GM18520 (cell line): ENCODE results near the gene PRM2.

Experiments
- ATAC-seq: cut with Tn5 transposase; IDR thresholded peaks from one replicate; pipeline ENCODE4 v1.9.1; 2021; ENCODE audit not compliant: unreplicated experiment

PRM2 gene

DNA sequence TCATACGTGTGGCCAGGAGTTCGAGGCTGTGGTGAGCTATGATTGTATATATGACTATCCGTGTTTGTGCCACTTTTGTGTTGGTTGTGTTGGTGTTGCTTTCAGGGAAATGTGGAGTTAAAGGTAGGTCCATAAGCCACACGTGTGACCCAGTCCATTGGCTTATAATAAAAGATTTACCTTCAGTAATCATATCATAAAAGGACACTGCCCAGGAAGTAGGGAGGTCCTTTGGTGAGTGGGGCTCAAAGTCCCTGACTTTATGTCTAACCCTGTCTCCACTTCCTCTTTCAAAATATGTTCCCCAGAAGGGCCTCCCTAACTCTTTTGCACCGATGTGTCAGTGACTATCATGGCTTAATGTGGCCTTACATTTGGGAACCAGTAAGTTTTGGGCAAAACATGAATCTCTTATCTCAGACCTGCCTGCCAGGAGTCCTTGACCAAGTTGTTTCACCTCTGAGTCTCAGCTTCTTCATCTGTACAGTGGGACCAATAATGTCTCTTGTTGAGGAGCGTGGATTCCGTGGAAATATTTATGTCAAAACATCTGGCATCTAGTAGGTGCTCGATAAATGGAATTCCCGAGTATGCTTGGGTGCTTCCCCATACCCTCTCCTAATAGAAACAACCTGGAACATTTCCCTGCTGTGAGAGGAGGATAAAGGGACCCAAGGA, 12.0 kb downstream of the PRM2 start:
- no peak for ATAC-seq

DNA sequence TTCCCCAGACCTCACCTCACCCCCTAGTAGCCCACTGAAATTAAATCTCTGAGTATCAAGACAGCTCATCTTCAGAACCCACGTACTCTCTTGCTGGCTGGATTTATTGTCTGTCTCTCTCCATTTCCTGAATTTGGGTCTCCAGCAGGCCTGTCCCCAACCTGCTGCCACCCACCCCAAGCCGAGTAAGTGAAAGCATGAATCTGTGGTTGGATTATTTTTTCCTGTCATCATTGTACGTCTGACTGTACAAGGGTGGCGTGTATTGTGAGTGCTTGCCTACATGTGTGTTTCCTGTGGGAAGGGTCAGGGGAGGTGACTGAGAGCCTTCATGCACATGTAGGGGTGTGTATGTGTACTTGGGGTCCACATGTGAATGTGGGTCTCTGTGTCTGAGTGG, 12.5 kb downstream of the PRM2 start:
- ATAC-seq, result no peak

DNA sequence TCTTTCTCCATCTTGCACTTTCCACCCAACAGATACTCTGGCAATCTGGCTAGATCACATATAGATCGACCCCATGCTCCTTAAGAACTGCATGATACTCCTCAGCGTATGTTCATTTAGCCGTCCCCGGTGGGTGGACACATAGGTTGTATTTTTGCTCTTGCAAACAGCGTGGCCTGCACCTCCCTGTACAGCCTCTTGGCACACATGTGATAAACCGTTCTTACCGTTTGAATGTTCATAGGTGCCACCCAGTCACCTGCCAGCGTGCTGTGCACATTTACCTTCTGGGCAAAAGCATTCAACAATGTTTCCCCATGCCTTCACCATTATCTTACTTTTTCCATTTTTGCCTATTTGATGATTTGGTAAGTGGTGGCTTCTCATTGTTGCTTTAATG, 13.4 kb downstream of the PRM2 start:
- no peak for ATAC-seq

DNA sequence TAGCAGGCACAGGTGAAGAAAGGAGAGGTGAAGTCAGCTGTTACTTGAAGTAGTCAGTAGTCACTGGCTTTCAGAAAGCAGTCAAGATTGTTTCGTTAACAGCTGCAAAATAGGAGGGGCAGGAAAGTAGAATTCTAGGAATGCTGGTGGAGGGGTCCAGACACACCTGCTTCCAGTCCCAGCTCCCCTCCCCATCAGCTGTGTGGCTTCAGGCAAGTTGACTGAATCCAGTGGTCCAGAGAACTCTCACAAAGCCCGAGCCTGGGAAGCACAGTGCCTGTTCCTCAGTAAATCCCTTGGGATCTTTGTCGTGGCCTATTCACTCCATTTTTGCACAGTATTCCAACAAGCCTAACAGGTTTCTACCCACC, 15.7 kb downstream of the PRM2 start:
- ATAC-seq, result no peak

DNA sequence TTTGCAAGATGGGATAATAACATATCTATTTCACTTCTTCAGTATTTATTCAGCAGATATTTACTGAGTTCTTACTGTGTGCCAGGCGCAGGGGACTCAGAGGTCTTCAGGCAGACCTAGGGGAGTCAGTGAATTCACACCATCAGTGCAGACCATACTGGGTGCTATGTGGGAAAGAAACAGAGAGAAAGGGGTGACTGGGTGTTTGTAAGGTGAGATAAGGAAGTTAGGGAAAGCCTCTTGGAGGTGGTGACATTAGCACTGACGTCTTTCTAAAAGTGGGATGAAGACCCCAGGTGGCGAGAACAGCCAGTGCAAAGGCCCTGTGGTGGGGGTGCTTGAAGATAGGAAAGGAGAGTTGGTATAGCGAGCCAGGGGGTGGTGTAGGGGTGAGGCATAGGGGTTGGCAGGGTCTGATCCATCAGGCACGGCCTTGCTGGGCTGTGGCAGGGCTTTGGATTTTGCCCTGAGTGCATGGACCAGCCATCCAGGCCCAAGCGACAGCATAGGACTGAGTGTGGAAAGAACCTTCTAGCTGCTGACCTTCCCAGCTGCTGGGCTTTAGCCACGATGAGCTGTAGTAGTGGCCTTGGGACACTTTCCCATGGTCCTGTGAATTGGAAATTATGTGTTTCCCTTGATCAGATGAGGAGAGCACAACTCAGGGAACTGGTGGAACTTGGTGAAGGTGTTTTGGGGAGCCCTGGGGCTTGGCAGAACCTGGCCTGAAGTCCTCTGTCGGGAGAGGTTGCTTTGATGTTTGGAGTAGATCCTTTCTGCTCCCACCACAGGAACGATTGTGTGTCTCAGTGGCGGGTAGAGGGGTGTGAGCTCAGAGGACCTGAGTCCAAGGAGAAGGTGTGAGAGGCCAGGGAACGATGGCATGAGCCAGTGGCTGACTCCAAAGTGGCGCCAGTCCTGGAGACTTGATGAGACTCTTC, 16.4 kb downstream of the PRM2 start:
- no peak for ATAC-seq

DNA sequence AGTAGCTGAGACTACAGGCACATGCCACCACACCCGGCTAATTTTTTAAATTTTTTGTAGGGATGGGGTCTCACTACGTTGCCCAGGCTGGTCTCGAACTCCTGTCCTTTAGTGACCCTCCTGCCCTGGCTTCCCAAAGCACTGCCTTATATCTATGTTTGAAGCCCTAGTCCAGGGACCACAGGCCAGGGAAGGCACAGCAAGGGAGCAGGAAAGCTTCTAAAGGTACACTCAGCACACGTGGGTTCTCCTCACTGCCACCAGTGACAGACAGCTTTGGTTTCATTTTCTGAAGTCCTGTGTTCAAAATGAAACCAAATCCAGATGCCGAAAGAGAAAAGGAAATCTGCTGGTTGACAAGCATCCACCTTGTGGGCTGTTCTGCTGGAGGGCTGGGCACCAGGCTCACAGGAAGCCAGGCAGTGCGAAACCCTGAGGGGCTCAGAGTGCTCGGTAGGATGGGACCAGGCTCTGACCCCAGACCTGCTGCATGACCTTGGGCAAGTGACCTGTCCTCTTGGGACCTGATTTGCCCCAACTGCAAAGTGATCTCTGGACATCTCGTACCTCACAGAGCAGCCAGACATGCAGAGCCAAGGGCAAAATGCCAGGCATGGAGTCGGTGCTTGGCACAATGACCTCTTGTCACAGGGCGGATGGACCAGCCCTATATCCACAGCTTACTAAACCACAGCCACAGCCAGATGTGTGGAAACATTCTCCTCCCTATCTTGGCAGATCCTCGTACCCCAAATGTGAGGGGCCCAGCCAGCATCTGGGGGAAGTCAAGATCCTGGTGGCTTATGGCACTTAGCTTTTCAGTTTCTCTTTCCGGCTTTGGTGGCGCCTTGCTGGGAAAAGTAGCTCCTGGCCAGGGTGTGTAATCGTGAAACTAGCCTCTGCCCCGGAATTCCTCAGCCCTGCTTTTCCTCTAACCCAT, 17.5 kb downstream of the PRM2 start:
- ATAC-seq, result no peak

DNA sequence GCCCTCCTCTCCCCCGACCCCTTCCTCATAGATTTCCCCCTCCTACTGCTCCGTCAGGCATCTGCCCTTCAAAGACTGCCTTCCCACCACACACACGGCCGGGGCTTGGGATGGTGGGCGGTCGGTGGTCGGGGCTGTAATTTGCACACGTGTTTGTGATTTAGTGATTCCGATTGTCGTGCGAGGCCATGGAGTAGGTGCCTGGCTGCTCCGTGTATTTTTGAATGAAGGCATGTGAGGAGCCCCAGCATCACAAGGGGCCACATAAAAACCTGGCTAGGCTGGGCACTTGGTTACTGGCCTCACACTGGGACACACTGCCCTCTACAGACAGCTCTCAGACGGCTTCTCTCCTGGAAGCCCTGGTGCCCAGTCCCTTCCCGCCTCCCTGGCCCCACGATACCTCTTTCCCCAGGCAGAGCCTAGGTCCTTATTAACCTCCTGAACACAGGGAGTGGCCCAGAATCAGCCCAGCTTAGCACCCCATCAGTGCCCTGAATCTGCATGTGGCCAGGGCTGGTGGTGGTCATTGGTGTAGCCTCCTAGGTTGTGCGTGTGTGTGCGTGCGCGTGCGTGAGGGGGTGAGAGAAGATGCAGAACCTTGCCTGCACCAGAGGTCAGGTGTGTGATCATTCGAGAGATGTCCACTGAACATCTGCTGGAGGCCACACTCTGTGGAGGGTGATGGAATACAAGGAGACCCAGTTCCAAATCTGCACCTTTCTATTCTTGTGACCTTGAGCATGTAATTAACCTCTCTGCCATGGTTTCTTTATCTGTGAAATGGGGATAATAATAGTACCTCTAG, 18.9 kb downstream of the PRM2 start:
- no peak for ATAC-seq

DNA sequence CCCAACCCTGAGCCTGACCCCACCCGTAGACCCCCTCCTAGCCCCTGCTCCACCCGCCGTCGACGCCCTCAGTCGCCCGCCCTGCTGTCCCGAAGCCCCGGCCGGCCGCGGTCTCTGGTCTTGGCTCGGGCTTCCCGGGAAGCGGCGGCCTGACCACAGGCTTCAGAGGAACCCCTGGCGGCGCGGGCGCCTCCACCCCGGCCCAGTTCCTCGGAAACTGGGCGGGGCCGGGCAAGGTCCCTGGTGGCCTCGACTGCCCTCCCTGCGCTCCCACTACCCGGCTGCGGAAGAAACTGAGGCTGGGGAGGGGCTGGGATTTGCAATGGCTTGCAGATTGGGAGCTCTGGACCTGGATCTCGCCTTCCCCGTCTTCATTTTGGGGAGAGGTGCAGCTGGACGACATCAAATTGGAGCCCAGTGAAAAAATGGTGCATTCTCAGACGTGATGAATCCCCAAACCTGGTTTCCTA, 19.6 kb downstream of the PRM2 start:
- ATAC-seq, result no peak

DNA sequence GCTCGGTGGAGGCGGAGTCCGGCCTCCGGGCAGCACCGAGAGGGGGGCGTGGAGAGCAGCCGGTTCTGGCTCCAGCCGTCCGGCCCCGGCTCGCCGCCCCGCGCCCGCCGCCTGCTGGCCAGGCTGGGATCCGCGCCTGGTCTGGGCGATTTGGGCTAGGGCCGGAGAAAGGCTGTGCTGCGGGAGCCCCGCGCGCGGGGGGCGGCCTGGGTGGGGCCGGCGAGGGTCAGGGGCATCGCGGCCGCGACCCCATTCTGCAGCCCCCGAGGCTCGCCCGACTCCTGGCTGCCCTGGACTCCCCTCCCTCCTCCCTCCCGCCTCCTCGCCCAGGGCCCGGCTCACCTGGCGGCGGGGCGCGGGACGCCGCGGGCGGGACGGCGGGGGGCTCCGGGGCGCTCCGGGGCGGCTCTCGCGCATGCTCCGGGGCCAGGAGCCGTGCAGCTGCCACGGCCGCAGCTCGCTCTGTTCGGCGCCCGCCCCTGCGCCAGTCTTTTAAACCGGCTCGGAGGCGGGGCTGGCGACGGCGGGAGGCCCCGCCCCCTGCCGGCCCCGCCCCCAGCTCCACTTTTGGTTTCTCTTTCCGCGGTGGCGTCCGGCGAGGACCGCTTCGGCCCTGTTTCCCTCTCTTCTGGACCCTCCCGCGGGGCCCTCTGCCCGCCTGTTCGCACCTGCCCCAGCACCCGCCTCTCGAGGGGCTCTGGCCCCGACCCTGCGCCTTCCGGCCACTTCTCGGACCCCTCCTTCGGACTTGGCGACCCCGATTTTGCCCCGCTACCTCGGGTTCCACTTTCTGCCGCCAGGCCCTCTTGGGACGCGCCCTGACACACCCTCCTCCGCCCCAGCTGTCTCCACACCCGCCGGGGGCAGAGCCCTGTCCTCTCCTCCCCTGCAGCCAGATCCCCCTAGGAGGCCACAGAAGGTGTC, 20.3 kb downstream of the PRM2 start, which contains the start of gene SOCS1:
SOCS1 (minus strand) TSS at position 468 of the 924 bp plus-strand sequence. CDS start 726 bp downstream, outside the sequence.
- ATAC-seq, result peak; percentile 43

DNA sequence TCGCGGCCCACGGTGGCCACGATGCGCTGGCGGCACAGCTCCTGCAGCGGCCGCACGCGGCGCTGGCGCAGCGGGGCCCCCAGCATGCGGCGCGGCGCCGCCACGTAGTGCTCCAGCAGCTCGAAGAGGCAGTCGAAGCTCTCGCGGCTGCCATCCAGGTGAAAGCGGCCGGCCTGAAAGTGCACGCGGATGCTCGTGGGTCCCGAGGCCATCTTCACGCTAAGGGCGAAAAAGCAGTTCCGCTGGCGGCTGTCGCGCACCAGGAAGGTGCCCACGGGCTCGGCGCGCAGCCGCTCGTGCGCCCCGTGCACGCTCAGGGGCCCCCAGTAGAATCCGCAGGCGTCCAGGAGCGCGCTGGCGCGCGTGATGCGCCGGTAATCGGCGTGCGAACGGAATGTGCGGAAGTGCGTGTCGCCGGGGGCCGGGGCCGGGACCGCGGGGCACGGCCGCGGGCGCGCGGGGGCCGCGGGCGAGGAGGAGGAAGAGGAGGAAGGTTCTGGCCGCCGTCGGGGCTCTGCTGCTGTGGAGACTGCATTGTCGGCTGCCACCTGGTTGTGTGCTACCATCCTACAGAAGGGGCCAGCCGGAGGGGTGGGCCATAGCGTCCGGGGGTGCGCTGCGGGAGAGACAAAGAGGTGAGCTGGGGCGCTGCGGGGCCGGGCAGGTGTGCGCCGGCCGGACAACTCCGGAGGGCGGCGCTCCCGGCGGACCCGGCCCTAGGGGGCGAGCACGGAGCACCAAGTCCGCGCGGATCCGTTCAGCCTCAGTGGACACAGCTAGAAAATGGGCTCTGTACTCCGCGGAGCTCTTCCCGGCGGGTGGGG, 21.2 kb downstream of the PRM2 start:
- peak; percentile 4 for ATAC-seq

DNA sequence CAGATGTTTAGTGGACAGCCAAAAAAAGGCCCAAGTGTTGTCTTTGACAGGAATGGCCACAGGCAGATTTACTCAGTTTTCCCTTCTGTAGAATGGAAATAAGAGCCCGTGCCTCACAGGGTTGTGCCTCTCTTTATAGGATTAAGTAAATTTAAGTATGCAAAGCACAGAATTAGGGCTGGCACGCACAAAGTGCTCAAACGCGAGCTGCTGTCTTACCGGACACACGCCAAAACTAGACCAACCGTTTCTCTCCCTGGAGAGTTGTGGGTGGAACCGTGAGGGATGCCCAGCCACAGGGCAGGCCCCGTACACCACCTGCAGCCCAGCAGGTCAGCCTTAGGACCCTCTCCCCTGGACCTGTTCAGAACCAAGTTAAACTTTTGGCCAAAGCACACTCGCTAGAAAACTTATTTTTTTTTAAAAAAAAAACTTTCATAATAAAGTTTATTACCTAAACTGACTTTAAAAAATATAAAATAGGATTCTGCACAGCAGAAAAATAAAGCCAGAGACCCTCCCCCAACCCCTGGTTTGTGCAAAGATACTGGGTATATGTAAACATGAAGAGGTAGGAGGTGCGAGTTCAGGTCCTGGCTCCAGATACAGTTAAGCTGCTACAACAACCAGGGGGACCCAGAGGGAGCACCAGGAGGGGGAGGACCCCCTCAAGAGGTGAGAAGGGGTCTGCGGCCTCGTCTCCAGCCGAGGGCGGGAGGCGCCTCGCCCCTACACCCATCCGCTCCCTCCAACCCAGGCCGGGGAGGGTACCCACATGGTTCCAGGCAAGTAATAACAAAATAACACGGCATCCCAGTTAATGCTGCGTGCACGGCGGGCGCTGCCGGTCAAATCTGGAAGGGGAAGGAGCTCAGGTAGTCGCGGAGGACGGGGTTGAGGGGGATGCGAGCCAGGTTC, 22.0 kb downstream of the PRM2 start:
- no peak for ATAC-seq

DNA sequence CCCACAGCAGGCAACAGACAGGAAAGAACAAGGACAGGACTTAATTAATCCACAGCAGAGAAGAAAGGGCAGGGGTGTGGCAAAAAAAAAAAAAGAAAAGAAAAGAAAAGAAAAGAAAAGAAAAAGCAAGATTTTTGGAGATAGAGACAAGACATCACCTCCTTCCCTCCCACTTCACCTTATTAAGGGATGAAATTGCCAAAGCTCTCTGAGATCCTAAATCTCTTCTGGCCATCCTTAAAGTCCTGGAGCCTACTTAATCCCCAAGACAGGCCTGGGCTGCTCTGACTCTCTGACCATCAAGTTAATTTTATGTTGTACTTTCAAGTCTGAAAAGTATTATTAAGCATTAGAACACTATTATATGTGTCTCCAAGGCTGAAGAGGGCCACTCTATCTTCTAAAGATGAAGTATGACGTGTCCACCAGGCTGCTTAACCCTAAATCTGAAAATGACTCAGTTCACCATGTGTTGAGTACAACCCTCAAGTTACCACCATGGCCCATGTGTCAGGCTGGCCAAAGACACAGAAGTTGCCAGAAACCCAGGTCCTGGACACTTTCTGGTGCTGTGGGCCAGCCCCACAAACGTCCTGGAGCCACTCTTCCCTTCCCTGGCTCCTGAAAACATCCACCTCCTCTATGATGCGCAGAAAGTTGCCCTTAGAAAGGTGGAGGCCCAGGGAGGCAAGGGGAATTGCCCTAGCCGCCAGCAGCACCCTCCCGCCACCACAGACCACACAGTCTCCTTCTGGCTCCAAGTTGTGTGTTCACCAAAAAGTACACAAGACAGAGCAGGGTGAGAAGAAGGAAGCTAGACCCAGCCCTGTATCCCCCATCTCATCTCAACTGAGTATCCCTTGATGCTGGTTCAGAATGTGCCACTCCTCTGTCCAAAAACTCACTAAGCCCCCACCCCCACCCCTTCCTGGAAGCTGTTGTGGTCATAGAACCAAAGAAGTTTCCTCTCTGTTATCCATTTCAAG, 23.0 kb downstream of the PRM2 start:
- ATAC-seq, result no peak

DNA sequence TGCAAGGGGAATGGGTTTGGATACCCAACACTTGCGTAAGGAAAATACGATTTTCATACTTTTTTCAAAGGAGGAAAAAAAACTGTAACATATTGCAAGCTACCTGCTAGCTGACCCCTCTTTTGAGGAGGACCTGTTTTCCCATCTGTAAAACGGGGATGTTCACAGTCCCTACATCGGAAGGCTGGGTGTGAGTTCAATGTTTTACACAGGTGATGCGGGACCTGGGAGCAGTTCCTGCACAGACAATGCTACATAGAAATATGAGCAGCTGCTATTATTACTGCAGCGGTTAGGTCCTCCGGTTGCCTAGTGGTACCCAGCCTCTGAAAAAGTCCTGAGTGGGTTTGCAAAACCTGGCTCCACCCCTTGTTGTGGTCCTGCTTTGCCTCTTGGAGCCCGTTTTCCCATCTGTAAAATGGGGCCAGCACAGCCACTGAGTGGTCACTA, 23.8 kb downstream of the PRM2 start:
- no peak for ATAC-seq

DNA sequence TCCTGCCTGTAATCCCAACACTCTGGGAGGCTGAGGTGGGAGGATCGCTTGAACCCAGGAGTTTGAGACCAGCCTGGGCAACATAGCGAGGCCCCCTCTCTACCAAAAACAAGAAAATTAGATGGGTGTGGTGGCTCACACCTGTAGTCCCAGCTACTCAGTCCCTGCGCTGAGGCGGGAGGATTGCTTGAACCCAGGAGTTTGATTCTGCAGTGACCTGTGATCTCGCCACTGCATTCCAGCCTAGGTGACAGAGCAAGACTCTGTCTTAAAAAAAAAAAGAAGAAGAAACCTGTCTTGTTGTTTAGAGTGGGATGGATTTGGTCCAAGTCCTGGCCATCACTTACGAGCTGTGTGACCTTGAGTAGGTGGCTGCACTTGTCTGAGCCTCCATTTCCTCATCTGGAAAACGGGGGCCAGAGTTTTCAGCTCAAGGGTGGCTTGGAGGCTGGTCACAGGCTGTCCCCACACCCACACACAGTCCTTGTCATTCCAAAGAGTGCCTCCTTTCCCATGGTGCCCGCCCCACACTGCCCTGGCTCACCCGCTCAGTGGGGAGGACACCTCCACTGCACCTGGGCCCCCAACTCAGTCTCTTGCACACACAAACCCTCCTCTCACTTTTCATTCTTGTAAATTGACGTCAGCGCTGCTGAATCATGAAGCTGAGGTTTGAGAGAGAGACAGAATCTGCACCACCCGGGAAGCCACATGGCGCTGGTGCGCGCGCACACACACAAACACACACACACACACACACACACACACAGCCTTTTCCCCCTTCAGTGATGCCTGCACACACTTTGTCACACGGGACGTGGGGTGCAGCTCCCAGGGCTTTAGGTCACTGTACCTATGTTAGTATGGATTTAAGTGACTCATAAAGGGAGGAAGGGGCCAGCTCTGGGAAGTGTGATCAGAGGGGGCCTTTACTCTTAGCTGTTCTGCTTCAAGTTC, 24.5 kb downstream of the PRM2 start:
- no peak for ATAC-seq
